GM12878 (cell line): Measurements from ENCODE around the gene RERE. TPM values are rescaled to one million over a fixed set of nuclear protein-coding genes. Genes with fewer than 3 reads are reported as not detected.

Experiments
- ATF7 ChIP-seq: fragments of 450-650 bp; IDR thresholded peaks from 2 replicates; pipeline ENCODE4 v1.6.1; 2016; ENCODE audit warnings: low read depth, mild to moderate bottlenecking
- BACH1 ChIP-seq: fragments of 450-650 bp; IDR thresholded peaks from 2 replicates; pipeline ENCODE4 v1.6.1; 2017; ENCODE audit warnings: mild to moderate bottlenecking, borderline replicate concordance
- BHLHE40 ChIP-seq, 2 experiments: fragments of 450-650 bp in 1 of 2; IDR thresholded peaks; 2 replicates each; pipeline ENCODE4 v1.6.1; 2011 to 2017; ENCODE audit warnings: low read depth in 2 of 2, borderline replicate concordance in 1 of 2, improper control_type of control experiment in 1 of 2, low read length in 1 of 2, mild to moderate bottlenecking in 1 of 2
- CBFB ChIP-seq: IDR thresholded peaks from 2 replicates; pipeline ENCODE4 v1.6.1; 2016; ENCODE audit warnings: antibody characterized with exemption, low read depth
- CTCF ChIP-seq, 3 experiments: IDR thresholded peaks in 2 of 3; conservative IDR thresholded peaks in 1 of 3; 2 replicates each; pipeline ENCODE4 v1.5.1; 2011; ENCODE audit warnings: low read depth in 3 of 3, low read length in 3 of 3, mild to moderate bottlenecking in 3 of 3, control low read depth in 2 of 3, moderate library complexity in 2 of 3, inconsistent platforms in 1 of 3, mixed read lengths in 1 of 3; ENCODE audit not compliant: control insufficient read depth in 2 of 3, insufficient read depth in 1 of 3; ENCODE audit errors: extremely low read depth in 1 of 3
- EED ChIP-seq: sonication (generic); IDR thresholded peaks from 2 replicates; pipeline ENCODE4 v1.6.1; 2016; ENCODE audit warnings: antibody characterized with exemption, low read depth
- EP300 ChIP-seq, 2 experiments: fragments of 150-350 bp in 1 of 2; IDR thresholded peaks; 2 replicates each; pipeline ENCODE4 v1.6.1; 2011 to 2012; ENCODE audit warnings: low read depth in 2 of 2, low read length in 2 of 2, borderline replicate concordance in 1 of 2, improper control_type of control experiment in 1 of 2, inconsistent platforms in 1 of 2; ENCODE audit not compliant: control insufficient read depth in 1 of 2
- HCFC1 ChIP-seq: fragments of 150-350 bp; IDR thresholded peaks from 2 replicates; pipeline ENCODE4 v1.6.1; 2014; ENCODE audit warnings: low read length
- MYB ChIP-seq: fragments of 150-350 bp; IDR thresholded peaks from 2 replicates; pipeline ENCODE4 v1.6.1; 2014; ENCODE audit warnings: mild to moderate bottlenecking, low read depth, low read length, borderline replicate concordance
- NR2C2 ChIP-seq: IDR thresholded peaks from 2 replicates; pipeline ENCODE4 v1.6.1; 2011; ENCODE audit warnings: borderline replicate concordance, low read depth; ENCODE audit not compliant: control insufficient read depth, insufficient read length
- POLR2A ChIP-seq: IDR thresholded peaks from 2 replicates; pipeline ENCODE4 v1.6.1; 2011; ENCODE audit warnings: low read depth, mild to moderate bottlenecking, low read length
- POLR2AphosphoS2 ChIP-seq: IDR thresholded peaks from 2 replicates; pipeline ENCODE4 v1.6.1; 2011; ENCODE audit warnings: low read depth, mild to moderate bottlenecking, low read length, improper control_type of control experiment, moderate library complexity
- POLR2AphosphoS5 ChIP-seq: IDR thresholded peaks from 2 replicates; pipeline ENCODE4 v1.6.1; 2011; ENCODE audit warnings: mild to moderate bottlenecking, low read length, inconsistent platforms
- POU2F2 ChIP-seq: IDR thresholded peaks from 3 replicates; pipeline ENCODE4 v1.6.1; 2011; ENCODE audit warnings: low read depth, mild to moderate bottlenecking, low read length, borderline replicate concordance
- RCOR1 ChIP-seq: conservative IDR thresholded peaks from 2 replicates; pipeline ENCODE4 v1.6.1; 2012; ENCODE audit warnings: low read depth, low read length, improper control_type of control experiment
- USF2 ChIP-seq: IDR thresholded peaks from 2 replicates; pipeline ENCODE4 v1.6.1; 2011; ENCODE audit warnings: low read depth, low read length, improper control_type of control experiment, borderline replicate concordance
- WRNIP1 ChIP-seq: IDR thresholded peaks from 2 replicates; pipeline ENCODE4 v1.6.1; 2011; ENCODE audit warnings: low read depth, low read length, improper control_type of control experiment, borderline replicate concordance
- ZBTB40 ChIP-seq: fragments of 450-650 bp; IDR thresholded peaks from 2 replicates; pipeline ENCODE4 v1.6.1; 2016; ENCODE audit warnings: mild to moderate bottlenecking, moderate library complexity, borderline replicate concordance
- ZZZ3 ChIP-seq: IDR thresholded peaks from 2 replicates; pipeline ENCODE4 v1.6.1; 2011; ENCODE audit warnings: low read depth; ENCODE audit not compliant: control insufficient read depth, insufficient read length
- polyA plus RNA-seq, 11 experiments: library from polyadenylated mRNA; depleted of rRNA in 4 of 11; unstranded in 6 of 11; stranded (reverse) in 5 of 11; fragments of >200 nt; fragmentation: Nextera tagmentation in 4 of 11; fragmentation: Illumina TruSeq in 1 of 11; extraction: Ambion mirVana in 4 of 11; extraction: Trizol in 1 of 11; gene quantifications; 1 replicate in 1 of 11; 2 replicates in 10 of 11; pipeline versions ENCODE4 v1.2.1 to v1.2.3, GENCODE V29; 2011 to 2016; ENCODE audit warnings: inconsistent platforms in 2 of 11, missing spikeins in 2 of 11, low read depth in 1 of 11
- total RNA-seq, 4 experiments: library from RNA; depleted of rRNA in 3 of 4; stranded (reverse); fragments of >200 nt in 3 of 4; fragmentation: Illumina TruSeq in 1 of 4; extraction: Trizol in 1 of 4; gene quantifications; 2 replicates each; pipeline versions ENCODE4 v1.2.1 to v1.2.3, GENCODE V29; 2013 to 2021

Gene RERE
- total and polyA plus RNA-seq, 10 of the 15 experiments (the other 5 are each of a cell fraction or from before 2014, with no cell fraction given): 5.2 to 60.5 (median 20.2) TPM

- TF ChIP-seq BHLHE40 (IDR thresholded peaks at IDR 0.05; ENCODE audit: borderline replicate concordance in 1 of 2, low read depth in 2 of 2, low read length in 1 of 2) (no peak), NR2C2 (no peak), ATF7 (no peak), RCOR1 (no peak), ZBTB40 (no peak), POLR2AphosphoS2 (peak; percentile 67; the same call in 1 of the 2 replicates), POU2F2 (no peak), EED (no peak), POLR2A (peak; percentile 53), EP300 (IDR thresholded peaks at IDR 0.05; ENCODE audit: borderline replicate concordance in 1 of 2, control insufficient read depth in 1 of 2, low read depth in 2 of 2, low read length in 2 of 2) (no peak), CTCF (IDR thresholded peaks at IDR 0.05 in 2 of 3, conservative IDR thresholded peaks at IDR 0.05 in 1 of 3; ENCODE audit: control insufficient read depth in 2 of 3, extremely low read depth in 1 of 3, insufficient read depth in 1 of 3, low read depth in 3 of 3, low read length in 3 of 3) (no peak), USF2 (no peak), POLR2AphosphoS5 (no peak), HCFC1 (no peak), MYB (no peak), WRNIP1 (no peak), BACH1 (peak; percentile 41; the same call in 1 of the 2 replicates), CBFB (0 out of 2 replicates have a peak, but pooled peaks have one; percentile 29), ZZZ3 (no peak)
These were observed 49.5 kb upstream of the RERE start (continued) for GRCh38 chr1:8866792-8867415.
